Measurements from ENCODE around the gene IGFL3.
"Not testable (repeated sequence)": the region's sequence is repeated elsewhere in the genome, so short reads cannot be mapped to it uniquely, and the experiment has no call there.

Gene IGFL3

GRCh38 chr19:46124638-46125115, at the start of gene IGFL3:
IGFL3 (minus strand) TSS chr19:46124688; CDS start chr19:46124649, 39 bp downstream.
- no peak for DNase-seq (ENCODE audit: low spot score)

GRCh38 chr19:46173886-46174480, 49.5 kb upstream of the IGFL3 start:
- DNase-seq (ENCODE audit: low spot score), result no peak

GRCh38 chr19:46162731-46163130, 38.2 kb upstream of the IGFL3 start:
- DNase-seq (ENCODE audit: low spot score), result no peak

- not testable (repeated sequence) for DNase-seq (ENCODE audit: low spot score)
Measured at GRCh38 chr19:46161642-46162257, 37.3 kb upstream of the IGFL3 start.

- DNase-seq (ENCODE audit: low spot score), result no peak
Measured at GRCh38 chr19:46160233-46160775, 35.8 kb upstream of the IGFL3 start.

- no peak for DNase-seq (ENCODE audit: low spot score)
Measured at GRCh38 chr19:46159418-46160232, 35.1 kb upstream of the IGFL3 start.

GRCh38 chr19:46155237-46155636, 30.7 kb upstream of the IGFL3 start:
- DNase-seq (ENCODE audit: low spot score), result no peak

GRCh38 chr19:46150606-46151005, 26.1 kb upstream of the IGFL3 start:
- DNase-seq (ENCODE audit: low spot score), result no peak

- DNase-seq (ENCODE audit: low spot score), result no peak
Measured at GRCh38 chr19:46147791-46148288, 23.4 kb upstream of the IGFL3 start, which contains the start of gene IGFL2. IGFL2 (plus strand) TSS chr19:46148238; CDS start chr19:46148279, 41 bp downstream.

- DNase-seq (ENCODE audit: low spot score), result no peak
Measured at GRCh38 chr19:46147166-46147740, 22.8 kb upstream of the IGFL3 start.

GRCh38 chr19:46144756-46145155, 20.3 kb upstream of the IGFL3 start:
- no peak for DNase-seq (ENCODE audit: low spot score)

GRCh38 chr19:46142294-46142693, 17.8 kb upstream of the IGFL3 start:
- DNase-seq (ENCODE audit: low spot score), result no peak

GRCh38 chr19:46141421-46141820, 16.9 kb upstream of the IGFL3 start:
- DNase-seq (ENCODE audit: low spot score), result no peak

- no peak for DNase-seq (ENCODE audit: low spot score)
Measured at GRCh38 chr19:46137915-46138473, 13.5 kb upstream of the IGFL3 start.

- DNase-seq (ENCODE audit: low spot score), result no peak
Measured at GRCh38 chr19:46134527-46134926, 10.0 kb upstream of the IGFL3 start.

GRCh38 chr19:46133777-46134241, 9.3 kb upstream of the IGFL3 start:
- no peak for DNase-seq (ENCODE audit: low spot score)

GRCh38 chr19:46133101-46133627, 8.7 kb upstream of the IGFL3 start:
- peak; percentile 6 for DNase-seq (ENCODE audit: low spot score)

- no peak for DNase-seq (ENCODE audit: low spot score)
Measured at GRCh38 chr19:46132508-46133100, 8.1 kb upstream of the IGFL3 start.

GRCh38 chr19:46131485-46132143, 7.1 kb upstream of the IGFL3 start:
- DNase-seq (ENCODE audit: low spot score), result no peak

GRCh38 chr19:46126086-46126580, 1.6 kb upstream of the IGFL3 start:
- DNase-seq (ENCODE audit: low spot score), result no peak

Data from hepatic stellate cell (primary cell).